ENCODE measurements around the gene PLGRKT.
"Not testable (repeated sequence)": the region's sequence is repeated elsewhere in the genome, so short reads cannot be mapped to it uniquely, and the experiment has no call there.

PLGRKT gene

DNA sequence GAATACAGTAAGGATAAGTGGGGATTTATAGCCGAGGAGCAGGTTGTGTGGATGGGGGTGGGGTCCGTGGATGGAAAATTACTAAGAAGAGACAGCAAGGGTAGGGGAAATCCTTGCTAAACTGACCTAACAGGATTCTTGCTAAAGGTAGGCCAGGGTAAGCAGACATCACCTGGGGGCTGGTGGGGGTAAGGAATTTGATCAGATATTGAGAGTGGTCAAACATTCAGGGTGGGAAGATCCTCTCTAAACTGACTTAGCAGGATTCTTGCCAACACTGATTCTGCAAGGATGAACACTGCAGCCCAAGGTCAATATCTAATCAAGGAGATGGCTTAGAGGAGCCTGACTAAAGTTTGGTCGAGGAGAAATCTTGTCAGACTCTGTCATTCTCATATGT is 2.7 kb upstream of the PLGRKT start:
- no peak for DNase-seq (ENCODE audit: low read depth)
- TF ChIP-seq, protein P1, sequence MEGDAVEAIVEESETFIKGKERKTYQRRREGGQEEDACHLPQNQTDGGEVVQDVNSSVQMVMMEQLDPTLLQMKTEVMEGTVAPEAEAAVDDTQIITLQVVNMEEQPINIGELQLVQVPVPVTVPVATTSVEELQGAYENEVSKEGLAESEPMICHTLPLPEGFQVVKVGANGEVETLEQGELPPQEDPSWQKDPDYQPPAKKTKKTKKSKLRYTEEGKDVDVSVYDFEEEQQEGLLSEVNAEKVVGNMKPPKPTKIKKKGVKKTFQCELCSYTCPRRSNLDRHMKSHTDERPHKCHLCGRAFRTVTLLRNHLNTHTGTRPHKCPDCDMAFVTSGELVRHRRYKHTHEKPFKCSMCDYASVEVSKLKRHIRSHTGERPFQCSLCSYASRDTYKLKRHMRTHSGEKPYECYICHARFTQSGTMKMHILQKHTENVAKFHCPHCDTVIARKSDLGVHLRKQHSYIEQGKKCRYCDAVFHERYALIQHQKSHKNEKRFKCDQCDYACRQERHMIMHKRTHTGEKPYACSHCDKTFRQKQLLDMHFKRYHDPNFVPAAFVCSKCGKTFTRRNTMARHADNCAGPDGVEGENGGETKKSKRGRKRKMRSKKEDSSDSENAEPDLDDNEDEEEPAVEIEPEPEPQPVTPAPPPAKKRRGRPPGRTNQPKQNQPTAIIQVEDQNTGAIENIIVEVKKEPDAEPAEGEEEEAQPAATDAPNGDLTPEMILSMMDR (conservative IDR thresholded peaks at IDR 0.05; ENCODE audit: control insufficient read depth, insufficient read depth, low read depth, low read length) = no peak
- H3K4me3 ChIP-seq (ENCODE audit: control insufficient read depth, low read depth, low read length) = no peak overlapping the region

DNA sequence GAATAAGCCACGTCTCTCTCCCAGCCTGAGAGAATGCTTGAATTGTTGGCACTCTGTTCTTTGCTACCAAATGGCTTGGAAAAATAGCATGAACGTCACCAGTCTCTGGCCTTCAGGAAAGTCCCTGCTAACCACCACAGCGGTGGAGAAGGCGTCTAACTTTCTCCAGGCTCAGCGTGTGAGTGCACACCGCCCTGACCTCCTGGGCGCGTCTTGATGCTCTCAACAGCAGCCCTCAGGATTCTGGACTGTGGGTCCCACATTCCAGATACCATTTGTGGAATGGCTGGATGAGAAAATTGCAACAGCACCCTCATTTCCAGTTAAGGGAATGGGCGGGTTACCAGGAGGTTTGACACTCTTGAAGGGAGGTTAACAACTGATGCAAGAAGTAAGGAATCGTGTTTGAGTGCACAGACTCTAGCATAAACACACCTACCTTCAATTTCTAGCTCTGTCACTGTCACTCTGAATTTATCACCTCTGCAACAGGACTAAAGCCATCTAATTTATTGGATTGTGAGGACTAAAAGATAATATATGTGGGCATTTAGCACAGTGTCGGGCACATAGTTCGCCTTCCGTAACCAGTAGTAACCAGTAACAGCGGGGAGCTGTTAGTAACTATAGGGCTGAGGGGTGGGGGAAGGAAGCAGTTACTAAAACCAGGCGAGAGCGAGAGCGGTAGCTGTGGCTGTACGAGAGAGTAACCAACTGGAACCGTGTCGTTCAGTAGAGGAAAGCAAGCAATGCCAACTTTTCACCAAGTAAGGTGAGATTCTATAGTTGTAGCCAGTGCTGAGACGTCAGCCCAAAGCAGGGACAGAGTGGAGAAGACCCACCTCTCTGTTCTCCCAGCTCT is 807 bp upstream of the PLGRKT start:
- TF ChIP-seq, protein P1 (conservative IDR thresholded peaks at IDR 0.05; ENCODE audit: control insufficient read depth, insufficient read depth, low read depth, low read length) = no peak
- H3K4me3 ChIP-seq (ENCODE audit: control insufficient read depth, low read depth, low read length) = peak overlapping the region; percentile 82
- DNase-seq (ENCODE audit: low read depth) = peak; percentile 40

DNA sequence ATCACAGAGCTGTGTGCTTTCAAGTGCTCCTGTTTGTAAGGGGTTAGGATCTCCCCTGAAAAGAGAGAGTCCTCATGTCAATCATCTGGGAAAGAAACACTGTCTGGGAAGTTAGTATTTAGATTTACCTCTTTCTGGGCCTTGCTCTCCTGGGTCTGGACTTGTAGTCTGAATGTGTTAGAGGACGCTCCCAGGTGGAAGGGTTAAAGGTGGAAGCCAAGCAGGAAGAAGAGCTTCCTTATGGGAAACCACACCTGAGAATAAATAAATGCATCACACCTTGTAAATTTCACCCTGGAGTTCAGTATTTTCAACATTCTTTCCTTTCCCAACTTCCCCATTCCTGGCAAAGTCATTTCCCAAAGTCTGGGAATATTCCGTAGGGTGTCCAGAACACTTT is 1.3 kb downstream of the PLGRKT start:
- H3K4me3 ChIP-seq (ENCODE audit: control insufficient read depth, low read depth, low read length) = no peak overlapping the region
- TF ChIP-seq, protein P1 (conservative IDR thresholded peaks at IDR 0.05; ENCODE audit: control insufficient read depth, insufficient read depth, low read depth, low read length) = no peak
- no peak for DNase-seq (ENCODE audit: low read depth)

DNA sequence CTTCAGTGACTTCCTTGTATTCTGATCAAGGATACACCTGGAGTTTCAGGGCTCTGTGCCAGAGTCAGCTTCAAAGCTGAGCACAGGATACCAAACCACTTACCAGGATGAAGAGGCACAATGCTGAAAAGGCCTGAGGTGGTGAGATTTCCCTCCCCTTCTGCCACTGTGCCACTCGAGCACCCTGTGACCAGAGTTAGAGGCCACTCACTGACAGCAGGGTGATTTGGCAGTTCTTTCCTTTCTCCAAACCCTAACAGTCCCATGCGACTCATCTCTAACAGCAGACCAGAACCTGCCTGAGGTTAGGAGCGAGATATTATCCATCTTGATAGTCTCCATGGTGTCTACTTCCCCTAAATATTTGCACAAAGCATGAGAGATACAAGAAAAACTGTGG is 1.8 kb downstream of the PLGRKT start:
- no peak for DNase-seq (ENCODE audit: low read depth)
- no peak overlapping the region for H3K4me3 ChIP-seq (ENCODE audit: control insufficient read depth, low read depth, low read length)
- TF ChIP-seq, protein P1 (conservative IDR thresholded peaks at IDR 0.05; ENCODE audit: control insufficient read depth, insufficient read depth, low read depth, low read length) = no peak

DNA sequence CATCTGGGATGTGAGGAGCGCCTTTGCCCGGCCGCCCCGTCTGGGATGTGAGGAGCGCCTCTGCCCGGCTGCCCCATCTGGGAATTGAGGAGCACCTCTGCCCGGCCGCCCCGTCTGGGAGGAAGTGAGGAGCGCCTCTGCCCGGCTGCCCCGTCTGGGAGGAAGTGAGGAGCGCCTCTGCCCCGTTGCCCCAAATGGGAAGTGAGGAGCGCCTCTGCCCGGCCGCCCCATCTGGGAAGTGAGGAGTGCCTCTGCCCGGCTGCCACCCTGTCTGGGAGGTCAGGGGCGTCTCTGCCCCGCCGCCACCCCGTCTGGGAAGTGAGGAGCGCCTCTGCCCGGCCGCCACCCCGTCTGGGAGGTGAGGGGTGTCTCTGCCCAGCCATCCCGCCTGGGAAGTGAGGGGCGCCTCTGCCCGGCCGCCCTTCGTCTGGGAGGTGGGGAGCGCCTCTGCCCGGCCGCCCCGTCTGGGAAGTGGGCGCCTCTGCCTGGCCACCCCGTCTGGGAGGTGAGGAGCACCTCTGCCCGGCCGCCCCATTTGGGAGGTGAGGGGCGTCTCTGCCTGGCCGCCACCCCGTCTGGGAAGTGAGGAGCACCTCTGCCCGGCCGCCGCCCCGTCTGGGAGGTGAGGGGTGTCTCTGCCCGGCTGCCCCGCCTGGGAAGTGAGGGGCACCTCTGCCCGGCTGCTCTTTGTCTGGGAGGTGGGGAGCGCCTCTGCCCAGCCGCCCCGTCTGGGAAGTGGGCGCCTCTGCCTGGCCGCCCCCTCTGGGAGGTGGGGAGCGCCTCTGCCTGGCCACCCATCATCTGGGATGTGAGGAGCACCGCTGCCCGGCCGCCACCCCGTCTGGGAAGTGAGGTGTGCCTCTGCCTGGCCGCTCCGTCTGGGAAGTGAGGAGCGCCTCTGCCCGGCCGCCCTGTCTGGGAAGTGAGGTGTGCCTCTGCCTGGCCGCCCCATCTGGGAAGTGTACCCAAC is 3.6 kb downstream of the PLGRKT start:
- not testable (repeated sequence) for DNase-seq (ENCODE audit: low read depth); H3K4me3 ChIP-seq (ENCODE audit: control insufficient read depth, low read depth, low read length)

DNA sequence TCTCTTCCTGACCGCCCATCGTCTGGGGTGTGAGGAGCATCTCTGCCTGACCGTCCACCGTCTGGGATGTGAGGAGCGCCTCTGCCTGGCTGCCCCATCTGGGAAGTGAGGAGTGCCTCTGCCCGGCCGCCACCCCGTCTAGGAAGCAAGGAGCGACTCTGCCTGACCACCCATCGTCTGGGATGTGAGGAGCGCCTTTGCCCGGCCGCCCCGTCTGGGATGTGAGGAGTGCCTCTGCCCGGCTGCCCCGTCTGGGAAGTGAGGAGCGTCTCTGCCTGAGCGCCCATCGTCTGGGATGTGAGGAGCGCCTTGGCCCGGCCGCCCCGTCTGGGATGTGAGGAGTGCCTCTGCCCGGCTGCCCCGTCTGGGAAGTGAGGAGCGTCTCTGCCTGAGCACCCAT is 4.4 kb downstream of the PLGRKT start:
- not testable (repeated sequence) for DNase-seq (ENCODE audit: low read depth); H3K4me3 ChIP-seq (ENCODE audit: control insufficient read depth, low read depth, low read length)

DNA sequence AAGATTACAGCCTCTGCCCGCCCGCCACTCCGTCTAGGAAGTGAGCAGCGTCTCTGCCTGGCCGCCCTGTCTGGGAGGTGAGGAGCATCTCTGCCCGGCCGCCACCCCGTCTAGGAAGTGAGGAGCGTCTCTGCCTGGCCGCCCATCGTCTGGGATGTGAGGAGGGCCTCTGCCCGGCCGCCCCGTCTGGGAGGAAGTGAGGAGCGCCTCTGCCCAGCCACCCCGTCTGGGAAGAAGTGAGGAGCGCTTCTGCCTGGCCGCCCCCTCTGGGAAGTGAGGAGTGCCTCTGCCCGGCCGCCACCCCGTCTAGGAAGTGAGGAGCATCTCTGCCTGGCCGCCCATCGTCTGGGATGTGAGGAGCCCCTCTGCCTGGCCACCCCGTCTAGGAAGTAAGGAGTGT is 4.8 kb downstream of the PLGRKT start:
- DNase-seq (ENCODE audit: low read depth); H3K4me3 ChIP-seq (ENCODE audit: control insufficient read depth, low read depth, low read length): not testable (repeated sequence)

DNA sequence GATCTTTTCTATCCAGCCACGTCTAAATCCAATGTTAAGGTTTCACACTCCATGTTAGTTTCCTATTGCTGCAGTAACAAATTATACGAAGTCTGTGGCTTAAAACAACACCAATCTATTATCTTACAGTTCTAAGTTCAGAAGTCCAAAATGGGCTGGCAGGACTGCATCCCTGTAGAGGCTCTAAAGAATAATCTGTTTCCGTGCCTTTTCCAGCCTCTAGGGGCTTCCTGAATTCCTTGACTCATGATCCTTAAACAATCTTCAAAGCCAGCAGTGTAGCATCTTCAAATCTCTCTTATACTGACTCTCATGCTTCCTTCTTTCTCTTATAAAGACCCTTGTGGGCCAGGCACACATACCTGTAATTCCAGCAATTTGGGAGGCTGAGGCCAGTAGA is 6.8 kb downstream of the PLGRKT start:
- DNase-seq (ENCODE audit: low read depth) = no peak
- no peak overlapping the region for H3K4me3 ChIP-seq (ENCODE audit: control insufficient read depth, low read depth, low read length)
- TF ChIP-seq, protein P1 (conservative IDR thresholded peaks at IDR 0.05; ENCODE audit: control insufficient read depth, insufficient read depth, low read depth, low read length) = no peak
